BE2C (cell line): ENCODE measurements around the gene VTI1A.

Experiments
- DNase-seq: peaks from one replicate; pipeline ENCODE4 v3.0.0-alpha.2; 2020
- H3K27me3 ChIP-seq: fragments of 250-450 bp; sonication (Bioruptor Pico); 2 replicates; pipeline ENCODE4 v1.5.1; 2020; ENCODE audit warnings: mild to moderate bottlenecking
- H3K36me3 ChIP-seq: fragments of 250-450 bp; sonication (Bioruptor Pico); 2 replicates; pipeline ENCODE4 v1.5.1; 2020; ENCODE audit warnings: mild to moderate bottlenecking
- H3K4me1 ChIP-seq: fragments of 250-450 bp; sonication (Bioruptor Pico); 2 replicates; pipeline ENCODE4 v1.5.1; 2020
- H3K4me3 ChIP-seq: 2 replicates; pipeline ENCODE4 v1.5.1; 2011; ENCODE audit warnings: low read depth, low read length
- H3K9me3 ChIP-seq: fragments of 250-450 bp; sonication (Bioruptor Pico); 2 replicates; pipeline ENCODE4 v1.5.1; 2020
- TF ChIP-seq, protein P1 (sequence below): IDR thresholded peaks from 2 replicates; pipeline ENCODE4 v1.5.1; 2012; ENCODE audit warnings: mild to moderate bottlenecking, low read depth, low read length

The VTI1A gene

DNA sequence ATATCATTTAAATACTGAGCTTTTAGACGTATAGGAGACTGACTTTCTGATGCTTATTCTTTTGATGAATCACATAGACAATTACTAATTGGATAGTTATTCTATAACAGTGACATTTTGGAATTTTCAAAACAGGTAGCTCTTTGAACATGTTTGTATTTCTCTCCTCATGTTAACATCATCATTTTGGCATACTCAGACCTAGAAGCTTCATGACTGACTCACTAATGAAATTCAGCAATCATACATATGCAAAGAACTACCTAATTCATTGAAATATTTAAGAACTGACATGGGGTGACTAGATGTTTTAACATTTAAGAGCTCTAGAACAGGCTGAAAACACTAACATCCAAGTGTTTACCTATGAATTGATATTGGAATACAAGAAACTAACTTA lies 192.3 kb downstream of the VTI1A start:
- Histone ChIP-seq H3K4me1 (no peaks in the 10 kb centered on the region), H3K36me3 (no peaks in the 10 kb centered on the region), H3K27me3 (no peaks in the 10 kb centered on the region), H3K9me3 (no peaks in the 10 kb centered on the region), H3K4me3 (no peak overlapping the region)
- DNase-seq = no peak
- TF ChIP-seq, protein P1, sequence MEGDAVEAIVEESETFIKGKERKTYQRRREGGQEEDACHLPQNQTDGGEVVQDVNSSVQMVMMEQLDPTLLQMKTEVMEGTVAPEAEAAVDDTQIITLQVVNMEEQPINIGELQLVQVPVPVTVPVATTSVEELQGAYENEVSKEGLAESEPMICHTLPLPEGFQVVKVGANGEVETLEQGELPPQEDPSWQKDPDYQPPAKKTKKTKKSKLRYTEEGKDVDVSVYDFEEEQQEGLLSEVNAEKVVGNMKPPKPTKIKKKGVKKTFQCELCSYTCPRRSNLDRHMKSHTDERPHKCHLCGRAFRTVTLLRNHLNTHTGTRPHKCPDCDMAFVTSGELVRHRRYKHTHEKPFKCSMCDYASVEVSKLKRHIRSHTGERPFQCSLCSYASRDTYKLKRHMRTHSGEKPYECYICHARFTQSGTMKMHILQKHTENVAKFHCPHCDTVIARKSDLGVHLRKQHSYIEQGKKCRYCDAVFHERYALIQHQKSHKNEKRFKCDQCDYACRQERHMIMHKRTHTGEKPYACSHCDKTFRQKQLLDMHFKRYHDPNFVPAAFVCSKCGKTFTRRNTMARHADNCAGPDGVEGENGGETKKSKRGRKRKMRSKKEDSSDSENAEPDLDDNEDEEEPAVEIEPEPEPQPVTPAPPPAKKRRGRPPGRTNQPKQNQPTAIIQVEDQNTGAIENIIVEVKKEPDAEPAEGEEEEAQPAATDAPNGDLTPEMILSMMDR = no peak

DNA sequence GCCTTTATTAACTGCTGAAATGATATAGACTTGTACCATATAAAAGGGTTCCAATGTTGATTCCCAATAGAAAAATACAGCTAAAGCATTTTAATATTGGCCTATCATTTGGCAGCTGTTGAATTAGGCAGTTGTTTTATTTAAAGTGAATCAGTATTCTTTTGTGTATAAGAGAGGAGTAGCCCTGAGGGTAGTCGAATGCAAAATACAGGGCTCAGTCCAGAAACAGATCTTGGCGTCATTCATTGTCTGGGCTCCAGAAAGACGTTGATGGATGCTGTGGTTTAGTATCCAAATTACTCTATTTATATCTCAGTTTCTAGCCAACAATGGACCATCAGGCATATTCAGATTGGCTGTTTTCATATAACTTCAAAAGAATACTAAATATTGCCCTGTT lies 193.6 kb downstream of the VTI1A start:
- Histone ChIP-seq H3K36me3 (no peaks in the 10 kb centered on the region), H3K27me3 (no peaks in the 10 kb centered on the region), H3K9me3 (no peaks in the 10 kb centered on the region), H3K4me3 (no peak overlapping the region), H3K4me1 (no peaks in the 10 kb centered on the region)
- TF ChIP-seq, protein P1 = no peak
- DNase-seq = no peak

DNA sequence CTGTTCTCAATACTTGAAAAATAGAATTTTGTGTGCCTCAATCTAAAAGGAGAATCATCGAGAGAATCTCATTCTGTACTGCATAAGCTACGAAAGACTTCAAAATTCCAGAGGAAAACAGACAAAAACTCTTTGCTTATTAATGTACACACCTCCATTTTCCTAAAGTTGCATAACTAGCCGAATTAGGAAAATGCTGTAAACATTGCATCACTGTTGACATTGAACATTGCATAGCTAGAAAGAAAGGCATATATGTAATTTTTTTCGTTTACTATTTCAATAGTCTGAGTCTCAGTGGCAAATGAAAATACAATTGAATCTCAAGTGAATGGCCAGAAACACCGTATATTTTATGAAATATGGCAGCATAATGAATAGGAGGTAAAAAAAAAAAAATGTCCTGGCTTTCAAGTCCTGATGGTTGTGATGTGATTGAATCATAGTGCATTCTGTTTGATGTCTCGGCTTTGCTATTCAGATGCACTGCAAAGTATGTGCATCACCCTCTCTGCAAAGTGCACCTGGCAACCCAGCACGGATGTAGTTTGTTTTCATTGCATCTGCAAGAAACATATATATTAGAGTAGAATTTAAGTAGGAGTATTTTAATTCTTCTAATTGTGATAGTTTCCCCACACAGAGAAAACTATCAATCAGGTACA lies 196.7 kb downstream of the VTI1A start:
- no peaks in the 10 kb centered on the region for H3K36me3 ChIP-seq

DNA sequence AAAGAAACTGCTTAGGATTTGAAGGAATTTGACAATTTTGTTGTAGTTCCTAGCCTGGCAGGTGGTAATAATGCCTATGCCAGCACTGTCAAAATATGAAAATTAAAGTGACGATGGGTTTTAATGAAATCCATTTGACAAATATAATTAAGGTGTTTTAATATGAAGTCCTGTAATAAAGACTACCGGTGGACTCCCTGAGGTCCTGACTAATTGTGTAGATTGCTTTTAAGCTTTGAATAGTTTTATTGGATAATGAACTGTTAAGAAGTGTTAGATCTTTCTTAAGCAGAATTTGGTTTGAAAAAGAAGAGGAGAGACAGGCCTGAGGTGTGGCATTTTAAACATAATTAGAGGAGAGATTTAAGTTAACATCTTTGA lies 197.2 kb downstream of the VTI1A start:
- H3K27me3 ChIP-seq = no peaks in the 10 kb centered on the region
- TF ChIP-seq, protein P1 = no peak
- no peaks in the 10 kb centered on the region for H3K4me1 ChIP-seq

More for the DNA sequence above, 196.7 kb downstream of the VTI1A start:
- Histone ChIP-seq H3K4me3 (no peak overlapping the region), H3K4me1 (no peaks in the 10 kb centered on the region), H3K27me3 (no peaks in the 10 kb centered on the region), H3K9me3 (no peaks in the 10 kb centered on the region)
- DNase-seq = no peak
- TF ChIP-seq, protein P1 = no peak

DNA sequence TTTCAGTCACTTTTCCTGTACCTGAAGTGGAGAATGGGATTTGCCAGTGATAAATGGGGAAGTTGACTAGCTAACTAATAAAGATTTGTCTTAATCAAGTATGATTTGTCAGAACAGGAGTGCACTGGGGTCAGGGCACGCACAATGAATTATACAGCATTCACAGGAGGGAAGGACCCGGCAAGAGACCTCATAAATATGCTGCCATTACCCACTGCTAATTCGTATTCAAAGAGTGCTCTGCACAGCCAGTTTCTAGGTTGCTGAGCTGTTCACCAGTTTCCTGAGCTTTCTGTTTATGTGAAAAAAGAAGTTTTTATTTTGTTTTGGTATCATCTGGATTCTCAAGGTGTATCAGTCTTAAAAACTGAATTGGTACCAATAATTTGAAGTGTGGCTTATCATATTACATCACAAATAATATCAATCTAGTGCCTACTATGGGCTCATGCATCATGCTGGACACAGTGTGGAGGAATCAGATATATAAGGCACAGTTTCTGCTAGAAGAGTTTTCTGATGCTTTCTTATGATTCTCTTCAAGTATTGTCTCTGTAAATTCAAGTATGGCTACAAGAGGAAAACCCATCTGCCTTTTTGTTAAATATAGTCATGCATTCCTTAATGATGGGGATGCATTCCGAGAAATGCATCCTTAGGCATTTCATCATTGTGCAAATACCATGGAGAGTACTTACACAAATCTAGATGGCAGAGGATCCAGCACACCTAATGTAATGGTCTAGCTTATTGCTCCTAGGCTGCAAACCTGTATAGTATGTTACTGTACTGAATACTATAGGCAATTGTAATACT lies 202.2 kb downstream of the VTI1A start:
- DNase-seq = no peak
- Histone ChIP-seq H3K36me3 (no peaks in the 10 kb centered on the region), H3K4me3 (no peak overlapping the region), H3K4me1 (no peaks in the 10 kb centered on the region), H3K9me3 (no peaks in the 10 kb centered on the region), H3K27me3 (no peaks in the 10 kb centered on the region)
- TF ChIP-seq, protein P1 = no peak

More for the DNA sequence above, 197.2 kb downstream of the VTI1A start:
- Histone ChIP-seq H3K36me3 (no peaks in the 10 kb centered on the region), H3K9me3 (no peaks in the 10 kb centered on the region), H3K4me3 (no peak overlapping the region)
- DNase-seq = no peak

DNA sequence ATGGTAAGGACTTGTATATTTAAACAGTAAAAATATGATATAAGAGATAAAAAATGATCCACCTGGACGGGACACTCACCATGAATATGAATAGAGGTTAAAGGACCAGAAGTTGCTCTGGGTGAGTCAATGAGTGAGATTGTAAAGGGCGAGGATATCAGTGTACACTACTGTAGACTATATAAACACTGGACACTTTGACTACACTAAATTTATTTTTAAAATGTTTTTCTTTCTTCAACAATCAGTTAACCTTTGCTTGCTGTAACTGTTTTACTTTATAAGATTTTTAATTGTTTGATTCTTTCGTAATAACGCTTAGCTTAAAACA lies 202.8 kb downstream of the VTI1A start:
- TF ChIP-seq, protein P1 = no peak
- H3K36me3 ChIP-seq = no peaks in the 10 kb centered on the region

More for the DNA sequence above, 202.8 kb downstream of the VTI1A start:
- DNase-seq = no peak
- Histone ChIP-seq H3K27me3 (no peaks in the 10 kb centered on the region), H3K4me3 (no peak overlapping the region), H3K4me1 (no peaks in the 10 kb centered on the region), H3K9me3 (no peaks in the 10 kb centered on the region)
